BJ (cell line): ENCODE data around the gene LIX1L. TPM values are rescaled to one million over a fixed set of nuclear protein-coding genes. Genes with fewer than 3 reads are reported as not detected.

Experiments used
- CTCF ChIA-PET: fragments of 350-600 bp; formaldehyde crosslinking; extraction: SDS; loops from one replicate; lab custom pipeline; 2021; ENCODE audit warnings: antibody characterized with exemption, inconsistent platforms; lab: Yijun Ruan, JAX
- POLR2A ChIA-PET: fragments of 300-600 bp; sonication (Branson Sonifier 250); formaldehyde crosslinking; extraction: SDS; loops from one replicate; lab custom pipeline; 2021; ENCODE audit warnings: antibody characterized with exemption; lab: Charles Lee
- DNase-seq: peaks from one replicate; pipeline ENCODE4 v3.0.0-alpha.2; 2011; ENCODE audit warnings: low read depth
- H3K27me3 ChIP-seq: 2 replicates; pipeline ENCODE4 v1.6.0; 2011; ENCODE audit warnings: low read length; ENCODE audit not compliant: control insufficient read depth, insufficient read depth
- H3K36me3 ChIP-seq: 2 replicates; pipeline ENCODE4 v1.5.1; 2011; ENCODE audit warnings: low read length; ENCODE audit not compliant: control insufficient read depth, insufficient read depth
- H3K4me3 ChIP-seq: 2 replicates; pipeline ENCODE4 v1.5.1; 2011; ENCODE audit warnings: low read depth, mild to moderate bottlenecking, control low read depth, low read length
- CTCF ChIP-seq: IDR thresholded peaks from 2 replicates; pipeline ENCODE4 v1.5.1; 2011; ENCODE audit warnings: low read depth, mild to moderate bottlenecking, control low read depth, inconsistent platforms, low read length, moderate library complexity; ENCODE audit not compliant: insufficient read depth
- polyA plus RNA-seq: library from polyadenylated mRNA; depleted of rRNA; stranded (reverse); fragments of >200 nt; gene quantifications from 2 replicates; pipeline ENCODE4 v1.2.3, GENCODE V29; 2011

The LIX1L gene
- polyA plus RNA-seq, 1 experiment: 35.1 TPM

GRCh38 chr1:145960468-145961108, 2.8 kb upstream of the LIX1L start:
- H3K4me3 ChIP-seq: peak overlapping the region; percentile 53
- ChIA-PET CTCF (interaction anchor here (1.2 to 1.3 kb wide), 2 partner anchors 17 to 62 kb away, joined by 3 read pairs; no protein-coding TSS in a partner anchor), POLR2A (interaction anchor here (0.6 kb wide), 1 partner anchor 27 kb away, joined by 3 read pairs; no protein-coding TSS in a partner anchor)
- DNase-seq: no peak
- no peaks in the 10 kb centered on the region for H3K36me3 ChIP-seq
- peak; percentile 45 for TF ChIP-seq CTCF
- no peaks in the 10 kb centered on the region for H3K27me3 ChIP-seq

GRCh38 chr1:145959957-145960467, 2.2 kb upstream of the LIX1L start:
- no peaks in the 10 kb centered on the region for H3K27me3 ChIP-seq
- CTCF ChIA-PET: interaction anchor here (0.8 to 1.3 kb wide), 3 partner anchors 17 to 61 kb away, joined by 3 read pairs; partner anchors contain the start of gene RBM8A
- DNase-seq: no peak
- peak overlapping the region; percentile 53 for H3K4me3 ChIP-seq
- H3K36me3 ChIP-seq: no peaks in the 10 kb centered on the region
- no peak for TF ChIP-seq CTCF
- POLR2A ChIA-PET: interaction anchor here (0.6 kb wide), 1 partner anchor 28 kb away, joined by 3 read pairs; no protein-coding TSS in a partner anchor

GRCh38 chr1:145959333-145959732, 1.5 kb upstream of the LIX1L start:
- no peak for TF ChIP-seq CTCF
- CTCF ChIA-PET: interaction anchor here (0.8 to 3.0 kb wide), 3 partner anchors 18 to 113 kb away, joined by 3 to 7 read pairs (median 3); partner anchors contain the start of genes NUDT17 and RBM8A
- H3K27me3 ChIP-seq: no peaks in the 10 kb centered on the region
- H3K4me3 ChIP-seq: no peak overlapping the region
- no peaks in the 10 kb centered on the region for H3K36me3 ChIP-seq
- no peak for DNase-seq
- POLR2A ChIA-PET: no interaction called here

- Histone ChIP-seq H3K27me3 (no peaks in the 10 kb centered on the region), H3K36me3 (no peaks in the 10 kb centered on the region), H3K4me3 (no peak overlapping the region)
- ChIA-PET CTCF (interaction anchor here (0.5 to 3.0 kb wide), 5 partner anchors 19 to 185 kb away, joined by 3 to 7 read pairs (median 4); partner anchors contain the start of gene NUDT17), POLR2A (no interaction called here)
- DNase-seq: no peak
- TF ChIP-seq CTCF: no peak
Measured at GRCh38 chr1:145958734-145959133, 917 bp upstream of the LIX1L start.

GRCh38 chr1:145956781-145957442, 905 bp downstream of the LIX1L start:
- POLR2A ChIA-PET: interaction anchor here (1.4 kb wide), 1 partner anchor 30 kb away, joined by 5 read pairs; the partner anchor contains the start of gene RBM8A
- CTCF ChIA-PET: interaction anchor here (1.3 to 3.0 kb wide), 2 partner anchors 65 to 111 kb away, joined by 7 read pairs; partner anchors contain the start of gene NUDT17
- Histone ChIP-seq H3K36me3 (no peaks in the 10 kb centered on the region), H3K27me3 (no peaks in the 10 kb centered on the region), H3K4me3 (peak overlapping the region; percentile 51)
- no peak for TF ChIP-seq CTCF
- DNase-seq: no peak
